ENCODE data around the gene ADRA2A.
A peak's percentile ranks its signal among the peaks of the same experiment; 100 is the strongest.

The ADRA2A gene

DNA sequence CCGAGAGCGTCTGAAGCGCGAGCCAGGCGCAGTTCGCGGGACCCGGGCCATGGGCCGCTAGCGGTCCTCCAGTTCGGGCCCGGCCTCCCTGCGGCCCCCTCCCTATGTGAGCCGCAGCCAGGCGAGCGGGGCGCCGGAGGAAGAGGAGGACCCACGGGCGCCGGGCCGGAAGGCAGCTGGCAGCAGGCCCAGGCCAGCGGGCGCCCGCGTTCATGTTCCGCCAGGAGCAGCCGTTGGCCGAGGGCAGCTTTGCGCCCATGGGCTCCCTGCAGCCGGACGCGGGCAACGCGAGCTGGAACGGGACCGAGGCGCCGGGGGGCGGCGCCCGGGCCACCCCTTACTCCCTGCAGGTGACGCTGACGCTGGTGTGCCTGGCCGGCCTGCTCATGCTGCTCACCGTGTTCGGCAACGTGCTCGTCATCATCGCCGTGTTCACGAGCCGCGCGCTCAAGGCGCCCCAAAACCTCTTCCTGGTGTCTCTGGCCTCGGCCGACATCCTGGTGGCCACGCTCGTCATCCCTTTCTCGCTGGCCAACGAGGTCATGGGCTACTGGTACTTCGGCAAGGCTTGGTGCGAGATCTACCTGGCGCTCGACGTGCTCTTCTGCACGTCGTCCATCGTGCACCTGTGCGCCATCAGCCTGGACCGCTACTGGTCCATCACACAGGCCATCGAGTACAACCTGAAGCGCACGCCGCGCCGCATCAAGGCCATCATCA lies 1.1 kb downstream of the ADRA2A start:
- in situ Hi-C loops (cut with HindIII; ENCODE audit: low sequenced_read_pairs), result no loop called here
- TF ChIP-seq, protein P1, sequence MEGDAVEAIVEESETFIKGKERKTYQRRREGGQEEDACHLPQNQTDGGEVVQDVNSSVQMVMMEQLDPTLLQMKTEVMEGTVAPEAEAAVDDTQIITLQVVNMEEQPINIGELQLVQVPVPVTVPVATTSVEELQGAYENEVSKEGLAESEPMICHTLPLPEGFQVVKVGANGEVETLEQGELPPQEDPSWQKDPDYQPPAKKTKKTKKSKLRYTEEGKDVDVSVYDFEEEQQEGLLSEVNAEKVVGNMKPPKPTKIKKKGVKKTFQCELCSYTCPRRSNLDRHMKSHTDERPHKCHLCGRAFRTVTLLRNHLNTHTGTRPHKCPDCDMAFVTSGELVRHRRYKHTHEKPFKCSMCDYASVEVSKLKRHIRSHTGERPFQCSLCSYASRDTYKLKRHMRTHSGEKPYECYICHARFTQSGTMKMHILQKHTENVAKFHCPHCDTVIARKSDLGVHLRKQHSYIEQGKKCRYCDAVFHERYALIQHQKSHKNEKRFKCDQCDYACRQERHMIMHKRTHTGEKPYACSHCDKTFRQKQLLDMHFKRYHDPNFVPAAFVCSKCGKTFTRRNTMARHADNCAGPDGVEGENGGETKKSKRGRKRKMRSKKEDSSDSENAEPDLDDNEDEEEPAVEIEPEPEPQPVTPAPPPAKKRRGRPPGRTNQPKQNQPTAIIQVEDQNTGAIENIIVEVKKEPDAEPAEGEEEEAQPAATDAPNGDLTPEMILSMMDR (IDR thresholded peaks at IDR 0.05; ENCODE audit: low read depth, low read length, missing control alignments), result no peak
- DNase-seq (ENCODE audit: low read depth), result no peak
- H3K4me3 ChIP-seq (ENCODE audit: low read depth, low read length), result peak overlapping the region; percentile 33

DNA sequence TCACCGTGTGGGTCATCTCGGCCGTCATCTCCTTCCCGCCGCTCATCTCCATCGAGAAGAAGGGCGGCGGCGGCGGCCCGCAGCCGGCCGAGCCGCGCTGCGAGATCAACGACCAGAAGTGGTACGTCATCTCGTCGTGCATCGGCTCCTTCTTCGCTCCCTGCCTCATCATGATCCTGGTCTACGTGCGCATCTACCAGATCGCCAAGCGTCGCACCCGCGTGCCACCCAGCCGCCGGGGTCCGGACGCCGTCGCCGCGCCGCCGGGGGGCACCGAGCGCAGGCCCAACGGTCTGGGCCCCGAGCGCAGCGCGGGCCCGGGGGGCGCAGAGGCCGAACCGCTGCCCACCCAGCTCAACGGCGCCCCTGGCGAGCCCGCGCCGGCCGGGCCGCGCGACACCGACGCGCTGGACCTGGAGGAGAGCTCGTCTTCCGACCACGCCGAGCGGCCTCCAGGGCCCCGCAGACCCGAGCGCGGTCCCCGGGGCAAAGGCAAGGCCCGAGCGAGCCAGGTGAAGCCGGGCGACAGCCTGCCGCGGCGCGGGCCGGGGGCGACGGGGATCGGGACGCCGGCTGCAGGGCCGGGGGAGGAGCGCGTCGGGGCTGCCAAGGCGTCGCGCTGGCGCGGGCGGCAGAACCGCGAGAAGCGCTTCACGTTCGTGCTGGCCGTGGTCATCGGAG lies 1.8 kb downstream of the ADRA2A start:
- no peak overlapping the region for H3K4me3 ChIP-seq (ENCODE audit: low read depth, low read length)
- in situ Hi-C loops (cut with HindIII; ENCODE audit: low sequenced_read_pairs), result no loop called here
- TF ChIP-seq, protein P1 (IDR thresholded peaks at IDR 0.05; ENCODE audit: low read depth, low read length, missing control alignments), result no peak
- no peak for DNase-seq (ENCODE audit: low read depth)

DNA sequence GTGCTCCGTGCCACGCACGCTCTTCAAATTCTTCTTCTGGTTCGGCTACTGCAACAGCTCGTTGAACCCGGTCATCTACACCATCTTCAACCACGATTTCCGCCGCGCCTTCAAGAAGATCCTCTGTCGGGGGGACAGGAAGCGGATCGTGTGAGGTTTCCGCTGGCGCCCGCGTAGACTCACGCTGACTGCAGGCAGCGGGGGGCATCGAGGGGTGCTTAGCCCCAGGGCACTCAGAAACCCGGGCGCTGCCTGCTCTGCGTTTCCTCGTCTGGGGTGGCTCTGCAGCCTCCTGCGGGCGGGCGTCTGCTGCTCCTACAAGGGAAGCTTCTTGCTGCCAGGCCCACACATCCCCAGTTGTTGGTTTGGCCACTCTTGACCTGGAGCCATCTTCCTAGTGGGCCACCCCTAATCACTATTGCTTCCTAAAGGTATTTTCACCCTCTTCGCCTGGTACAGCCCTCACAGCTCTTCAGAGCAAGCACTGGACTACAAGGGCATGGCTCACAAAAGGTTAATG lies 2.5 kb downstream of the ADRA2A start:
- in situ Hi-C loops (cut with HindIII; ENCODE audit: low sequenced_read_pairs), result no loop called here
- TF ChIP-seq, protein P1 (IDR thresholded peaks at IDR 0.05; ENCODE audit: low read depth, low read length, missing control alignments), result no peak
- no peak for DNase-seq (ENCODE audit: low read depth)
- no peak overlapping the region for H3K4me3 ChIP-seq (ENCODE audit: low read depth, low read length)

DNA sequence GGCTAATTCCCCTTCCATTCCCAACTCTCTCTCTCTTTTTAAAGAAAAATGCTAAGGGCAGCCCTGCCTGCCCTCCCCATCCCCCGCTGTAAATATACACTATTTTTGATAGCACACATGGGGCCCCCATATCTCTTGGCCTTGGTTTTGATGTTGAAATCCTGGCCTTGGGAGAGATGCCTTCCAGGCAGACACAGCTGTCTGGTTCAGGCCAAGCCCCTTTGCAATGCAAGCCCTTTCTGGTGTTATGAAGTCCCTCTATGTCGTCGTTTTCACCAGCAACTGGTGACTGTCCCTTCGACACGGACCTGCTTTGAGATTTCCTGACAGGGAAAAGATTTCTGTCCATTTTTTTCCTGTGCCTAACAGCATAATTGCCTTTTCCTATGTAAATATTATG lies 3.0 kb downstream of the ADRA2A start:
- TF ChIP-seq, protein P1 (IDR thresholded peaks at IDR 0.05; ENCODE audit: low read depth, low read length, missing control alignments), result no peak
- in situ Hi-C loops (cut with HindIII; ENCODE audit: low sequenced_read_pairs), result no loop called here

DNA sequence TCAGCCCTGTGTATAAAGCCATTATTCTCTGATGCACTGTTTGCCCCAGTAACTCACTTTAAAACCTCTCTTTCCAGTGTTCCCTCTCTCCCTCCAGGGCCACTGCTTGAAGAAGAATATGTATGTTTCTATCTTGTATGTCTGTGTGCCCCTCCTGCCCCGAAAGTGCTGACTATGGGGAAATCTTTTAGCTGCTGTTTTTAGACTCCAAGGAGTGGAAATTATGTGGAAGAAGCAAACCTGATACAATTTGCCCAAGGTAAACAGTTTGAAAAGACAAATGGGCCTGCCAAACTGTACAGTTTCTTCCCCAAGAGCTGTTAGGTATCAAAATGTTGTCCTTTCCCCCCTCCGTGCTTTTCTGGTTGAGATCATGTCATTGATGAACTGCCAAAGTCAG lies 3.4 kb downstream of the ADRA2A start:
- in situ Hi-C loops (cut with HindIII; ENCODE audit: low sequenced_read_pairs), result no loop called here
- TF ChIP-seq, protein P1 (IDR thresholded peaks at IDR 0.05; ENCODE audit: low read depth, low read length, missing control alignments), result no peak
- H3K4me3 ChIP-seq (ENCODE audit: low read depth, low read length), result no peak overlapping the region
- no peak for DNase-seq (ENCODE audit: low read depth)

More for the DNA sequence above, 3.0 kb downstream of the ADRA2A start:
- DNase-seq (ENCODE audit: low read depth), result no peak
- H3K4me3 ChIP-seq (ENCODE audit: low read depth, low read length), result no peak overlapping the region

DNA sequence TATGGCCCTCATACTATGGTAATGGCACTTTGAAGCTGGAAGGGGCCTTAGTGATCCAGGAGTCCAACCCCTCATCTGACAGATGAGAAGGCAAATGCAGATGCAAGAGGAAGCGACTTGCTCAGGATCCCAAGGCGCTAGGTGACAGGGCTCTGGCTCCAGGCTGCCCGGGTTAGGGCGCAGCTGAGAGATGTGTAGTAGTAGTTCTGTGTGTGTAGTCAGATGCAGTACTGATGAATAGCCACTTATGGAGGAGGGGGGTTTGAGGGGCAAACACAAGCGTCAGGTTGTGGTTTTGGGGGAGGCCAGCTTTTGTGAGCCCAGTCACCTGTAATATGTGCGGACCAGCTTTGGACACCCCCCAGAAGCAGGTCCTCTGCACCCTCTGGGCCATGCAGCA lies 4.8 kb downstream of the ADRA2A start:
- in situ Hi-C loops (cut with HindIII; ENCODE audit: low sequenced_read_pairs), result no loop called here
- no peak for DNase-seq (ENCODE audit: low read depth)
- H3K4me3 ChIP-seq (ENCODE audit: low read depth, low read length), result no peak overlapping the region
- TF ChIP-seq, protein P1 (IDR thresholded peaks at IDR 0.05; ENCODE audit: low read depth, low read length, missing control alignments), result no peak

All from astrocyte of the cerebellum (primary cell).